Aorta (tissue), 5 donors: Measurements from ENCODE around the gene TRAPPC1. TPM values are rescaled to one million over a fixed set of nuclear protein-coding genes. Genes with fewer than 3 reads are reported as not detected.

Experiments
- ATAC-seq: fragments of 200-7000 bp; cut with Tn5 transposase; one replicate; pipeline ENCODE4 v1.9.1; 2022; ENCODE audit warnings: moderate library complexity; ENCODE audit not compliant: low FRiP score
- DNase-seq, 2 donors: peaks; one replicate each; pipeline ENCODE4 v3.0.0-alpha.2; 2020
- H3K27ac ChIP-seq, 2 donors: one replicate each; pipeline ENCODE4 v1.5.1; 2013; ENCODE audit warnings: low read length in 2 of 2, mild to moderate bottlenecking in 2 of 2, moderate library complexity in 2 of 2, control low read depth in 1 of 2, inconsistent platforms in 1 of 2, low read depth in 1 of 2
- H3K27me3 ChIP-seq, 2 donors: one replicate each; pipeline ENCODE4 v1.6.1; 2013; ENCODE audit warnings: control low read depth in 1 of 2, low read length in 1 of 2, mild to moderate bottlenecking in 1 of 2, moderate library complexity in 1 of 2; ENCODE audit not compliant: insufficient read depth in 2 of 2, control insufficient read depth in 1 of 2
- H3K36me3 ChIP-seq, 2 donors: one replicate each; pipeline ENCODE4 v1.6.1; 2013; ENCODE audit warnings: control low read depth in 1 of 2, low read length in 1 of 2, mild to moderate bottlenecking in 1 of 2; ENCODE audit not compliant: insufficient read depth in 2 of 2, control insufficient read depth in 1 of 2
- H3K4me1 ChIP-seq, 2 donors: one replicate each; pipeline ENCODE4 v1.6.1; 2013; ENCODE audit warnings: low read length in 2 of 2, control low read depth in 1 of 2, mild to moderate bottlenecking in 1 of 2, moderate library complexity in 1 of 2; ENCODE audit not compliant: insufficient read depth in 2 of 2, control insufficient read depth in 1 of 2
- H3K4me3 ChIP-seq, 2 donors: one replicate each; pipeline ENCODE4 v1.5.1; 2013; ENCODE audit warnings: low read length in 2 of 2, control low read depth in 1 of 2, mild to moderate bottlenecking in 1 of 2
- H3K9me3 ChIP-seq: one replicate; pipeline ENCODE4 v1.6.1; 2013; ENCODE audit warnings: mild to moderate bottlenecking, low read length; ENCODE audit not compliant: control insufficient read depth
- WGBS, 2 donors: extraction: QIAGEN DNeasy Blood & Tissue Kit; methylation state at CpG; one replicate each; pipeline ENCODE4 v1.1.7; 2013; 5-methylcytosine and 5-hydroxymethylcytosine counted together
- intact Hi-C, 2 donors: fragments of 100-400 bp; cut with DNase I; formaldehyde crosslinking; loops; one replicate each; pipeline versions ENCODE4 v1.14.2 to v1.15.0; 2022
- polyA plus RNA-seq, 2 donors: library from polyadenylated mRNA; stranded (reverse); fragments of 200-250 nt; gene quantifications; one replicate each; pipeline ENCODE4 v1.2.3, GENCODE V29; 2013
- total RNA-seq, 2 donors: library from RNA; stranded (reverse); fragmentation: NEBNext Ultra II Directional; extraction: Animal tissue kit (Norgen Biotek cat#: 25700); gene quantifications; one replicate each; pipeline ENCODE4 v1.2.1, GENCODE V29; 2021
- donor health status: healthy with polysubstance abuse.
- donor health status: Bipolar disorder and iron deficiency.
- donor health status: DM: no; HTN: no; CAD: no.
- donor health status: DM: no; HTN: no; CAD: no.
- donor health status: DM: yes; HTN: yes; CAD: no.

The TRAPPC1 gene
- total and polyA plus RNA-seq, 4 donors, result 70.3 to 126 (median 97.1) TPM

DNA sequence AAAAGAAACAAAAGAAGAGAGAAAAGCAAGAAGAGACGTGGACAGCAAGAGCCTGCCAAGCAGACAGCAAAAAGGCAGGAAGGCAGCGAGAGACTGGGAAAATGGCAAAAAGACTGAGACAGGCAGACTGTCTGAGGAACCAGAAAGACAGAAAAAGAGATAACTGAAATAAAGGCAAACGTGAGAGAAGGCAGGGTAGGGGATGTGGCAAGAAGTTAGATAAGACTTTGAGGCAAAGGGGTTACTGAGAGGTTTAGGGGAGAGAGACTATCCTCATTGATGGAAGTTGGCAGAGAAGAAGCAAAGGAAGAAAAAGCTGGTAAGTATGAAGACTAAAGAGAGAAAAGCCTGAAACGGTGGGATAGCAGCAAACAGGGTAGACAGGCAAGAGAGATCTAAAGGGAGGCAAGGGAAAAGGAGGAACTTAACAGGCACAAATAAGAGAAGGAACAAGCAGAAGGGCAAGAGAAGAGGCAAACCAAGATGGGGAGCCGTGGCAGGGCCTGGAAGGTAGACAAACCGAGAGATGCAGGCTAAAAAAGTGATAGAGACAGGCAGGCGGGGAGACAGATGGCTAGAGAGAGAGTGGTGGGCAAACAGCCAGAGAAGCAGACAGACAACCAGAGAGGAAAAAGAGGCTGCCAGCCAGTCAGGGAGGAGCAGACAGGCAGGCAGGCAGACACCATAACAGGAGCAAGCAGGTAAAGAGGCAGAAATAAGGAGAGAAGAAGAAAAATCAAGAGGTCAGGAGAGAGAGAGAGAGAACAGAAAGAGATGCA lies 50.3 kb downstream of the TRAPPC1 start:
- H3K27me3 ChIP-seq, result no peaks in the 10 kb centered on the region
- H3K4me3 ChIP-seq, result no peak overlapping the region
- no peak overlapping the region for H3K27ac ChIP-seq
- H3K36me3 ChIP-seq, result peaks cover 0 to 4% of the 10 kb centered on the region in 2 donors
- intact Hi-C loops, result no loop called here
- peaks cover 0 to under 1% of the 10 kb centered on the region in 2 donors for H3K4me1 ChIP-seq
- 44 to 55% methylated on average over 7 of the region's 7 CpGs for WGBS, 2 donors
- ATAC-seq, result no peak
- no peak for DNase-seq
- no peaks in the 10 kb centered on the region for H3K9me3 ChIP-seq

Other genes starting within 250 kb of the TRAPPC1 start
- 10 to 100 TPM; 26.8 to 45.3 TPM for gene TP53, start 244.5 kb downstream of the TRAPPC1 start, total RNA-seq
- 10 to 100 TPM in 1 of 2 donors, 1 to 10 TPM in 1; 9.5 to 10.2 TPM for gene TP53, start 244.5 kb downstream of the TRAPPC1 start, polyA plus RNA-seq
- 1 to 10 TPM; 3.6 to 4.8 TPM for gene WRAP53, start 243.5 kb downstream of the TRAPPC1 start, total RNA-seq
- gene WRAP53, start 243.5 kb downstream of the TRAPPC1 start, polyA plus RNA-seq, result 1 to 10 TPM; 4.8 to 7.3 TPM
- under 1 TPM; 0.19 to 0.84 TPM for gene EFNB3, start 226.7 kb downstream of the TRAPPC1 start, total RNA-seq
- under 1 TPM in 1 of 2 donors, not detected in 1; 0.15 TPM for gene EFNB3, start 226.7 kb downstream of the TRAPPC1 start, polyA plus RNA-seq
- gene DNAH2, start 214.2 kb downstream of the TRAPPC1 start, total RNA-seq, result 1 to 10 TPM in 1 of 2 donors, under 1 TPM in 1; 0.16 to 1.6 TPM
- gene DNAH2, start 214.2 kb downstream of the TRAPPC1 start, polyA plus RNA-seq, result under 1 TPM in 1 of 2 donors, not detected in 1; 0.08 TPM
- 10 to 100 TPM; 28.2 to 44.8 TPM for gene KDM6B, start 97.7 kb downstream of the TRAPPC1 start, total RNA-seq
- 1 to 10 TPM; 3.1 to 6.9 TPM for gene KDM6B, start 97.7 kb downstream of the TRAPPC1 start, polyA plus RNA-seq
- 10 to 100 TPM; 16.0 to 28.6 TPM for gene TMEM88, start 76.9 kb downstream of the TRAPPC1 start, total RNA-seq
- gene TMEM88, start 76.9 kb downstream of the TRAPPC1 start, polyA plus RNA-seq, result 1 to 10 TPM in 1 of 2 donors, not detected in 1; 4.5 TPM
- 10 to 100 TPM; 44.1 to 47.4 TPM for gene NAA38, start 74.4 kb downstream of the TRAPPC1 start, total RNA-seq
- gene NAA38, start 74.4 kb downstream of the TRAPPC1 start, polyA plus RNA-seq, result 100 to 1,000 TPM; 111 to 143 TPM
- 10 to 100 TPM; 10.5 to 12.5 TPM for gene CYB5D1, start 73.9 kb downstream of the TRAPPC1 start, total RNA-seq
- gene CYB5D1, start 73.9 kb downstream of the TRAPPC1 start, polyA plus RNA-seq, result 1 to 10 TPM; 6.1 to 8.2 TPM
- gene CHD3, start 43.2 kb downstream of the TRAPPC1 start, total RNA-seq, result 100 to 1,000 TPM in 1 of 2 donors, 10 to 100 TPM in 1; 73.1 to 125 TPM
- 100 to 1,000 TPM in 1 of 2 donors, 10 to 100 TPM in 1; 88.8 to 119 TPM for gene CHD3, start 43.2 kb downstream of the TRAPPC1 start, polyA plus RNA-seq
- gene RNF227, start 15.7 kb downstream of the TRAPPC1 start, total RNA-seq, result 1 to 10 TPM; 1.9 to 3.0 TPM
- 1 to 10 TPM in 1 of 2 donors, under 1 TPM in 1; 0.50 to 1.9 TPM for gene RNF227, start 15.7 kb downstream of the TRAPPC1 start, polyA plus RNA-seq
- 1 to 10 TPM in 1 of 2 donors, under 1 TPM in 1; 0.62 to 1.9 TPM for gene KCNAB3, start 2.1 kb downstream of the TRAPPC1 start, total RNA-seq
- gene KCNAB3, start 2.1 kb downstream of the TRAPPC1 start, polyA plus RNA-seq, result 1 to 10 TPM in 1 of 2 donors, under 1 TPM in 1; 0.38 to 1.2 TPM
- gene CNTROB, start 260 bp upstream of the TRAPPC1 start, total RNA-seq, result 10 to 100 TPM; 18.3 to 29.2 TPM
- 10 to 100 TPM in 1 of 2 donors, 1 to 10 TPM in 1; 6.0 to 39.1 TPM for gene CNTROB, start 260 bp upstream of the TRAPPC1 start, polyA plus RNA-seq
- not detected for gene GUCY2D, start 70.7 kb upstream of the TRAPPC1 start, total RNA-seq
- gene GUCY2D, start 70.7 kb upstream of the TRAPPC1 start, polyA plus RNA-seq, result not detected
- 1 to 10 TPM in 1 of 2 donors, under 1 TPM in 1; 0.15 to 1.0 TPM for gene ALOX15B, start 107.1 kb upstream of the TRAPPC1 start, total RNA-seq
- 1 to 10 TPM in 1 of 2 donors, under 1 TPM in 1; 0.26 to 2.0 TPM for gene ALOX15B, start 107.1 kb upstream of the TRAPPC1 start, polyA plus RNA-seq
- not detected for gene ALOX12B, start 155.8 kb upstream of the TRAPPC1 start, total RNA-seq
- gene ALOX12B, start 155.8 kb upstream of the TRAPPC1 start, polyA plus RNA-seq, result under 1 TPM in 1 of 2 donors, not detected in 1; 0.25 TPM
- gene ALOXE3, start 186.6 kb upstream of the TRAPPC1 start, total RNA-seq, result not detected
- gene ALOXE3, start 186.6 kb upstream of the TRAPPC1 start, polyA plus RNA-seq, result not detected
- under 1 TPM; 0.19 to 0.30 TPM for gene HES7, start 192.2 kb upstream of the TRAPPC1 start, total RNA-seq
- 1 to 10 TPM in 1 of 2 donors, not detected in 1; 1.6 TPM for gene HES7, start 192.2 kb upstream of the TRAPPC1 start, polyA plus RNA-seq
- gene PER1, start 220.5 kb upstream of the TRAPPC1 start, total RNA-seq, result 100 to 1,000 TPM; 100 to 297 TPM
- gene PER1, start 220.5 kb upstream of the TRAPPC1 start, polyA plus RNA-seq, result 100 to 1,000 TPM in 1 of 2 donors, 10 to 100 TPM in 1; 34.3 to 246 TPM
- gene VAMP2, start 231.0 kb upstream of the TRAPPC1 start, total RNA-seq, result 10 to 100 TPM; 73.4 to 80.8 TPM
- gene VAMP2, start 231.0 kb upstream of the TRAPPC1 start, polyA plus RNA-seq, result 100 to 1,000 TPM in 1 of 2 donors, 10 to 100 TPM in 1; 59.7 to 105 TPM
- 10 to 100 TPM in 1 of 2 donors, 1 to 10 TPM in 1; 8.9 to 12.3 TPM for gene TMEM107, start 244.4 kb upstream of the TRAPPC1 start, total RNA-seq
- gene TMEM107, start 244.4 kb upstream of the TRAPPC1 start, polyA plus RNA-seq, result 10 to 100 TPM in 1 of 2 donors, 1 to 10 TPM in 1; 9.9 to 20.9 TPM